A549 (cell line): ENCODE measurements around the gene PREX1. TPM values are rescaled to one million over a fixed set of nuclear protein-coding genes. Genes with fewer than 3 reads are reported as not detected.
A peak's percentile ranks its signal among the peaks of the same experiment; 100 is the strongest.

Experiments used
- ATAC-seq, 2 experiments: fragments of 200-7000 bp in 1 of 2; fragments of >200 bp in 1 of 2; cut with Nextera tagmentation in 1 of 2; cut with Tn5 transposase in 1 of 2; 3 replicates each; pipeline versions ENCODE4 v1.8.0 to v1.9.1; 2018 to 2020; ENCODE audit warnings: mild to moderate bottlenecking in 1 of 2, moderate library complexity in 1 of 2
- CTCF ChIA-PET: fragments of 300-600 bp; sonication (Branson Sonifier 250); formaldehyde crosslinking; extraction: SDS; loops from one replicate; lab custom pipeline; 2021; ENCODE audit warnings: antibody characterized with exemption, inconsistent platforms; lab: Yijun Ruan, JAX
- POLR2A ChIA-PET: fragments of 350-600 bp; formaldehyde crosslinking; extraction: SDS; loops from one replicate; lab custom pipeline; 2021; ENCODE audit warnings: antibody characterized with exemption, inconsistent platforms; lab: Yijun Ruan, JAX
- DNase-seq, 2 experiments: peaks; one replicate each; pipeline versions ENCODE4 v3.0.0 to v3.0.0-alpha.2; 2011 to 2016; ENCODE audit warnings: low read depth in 1 of 2, low spot score in 1 of 2
- FAIRE-seq: peaks from 2 replicates; lab custom pipeline; 2011; peaks lifted over from hg19 to GRCh38; lab: Jason Lieb, UNC
- H3K27ac ChIP-seq, 2 experiments: fragments of >200 bp; sonication (Bioruptor Twin); formaldehyde crosslinking; 3 replicates each; pipeline ENCODE4 v1.5.1; 2016 to 2017
- H3K4me1 ChIP-seq: fragments of >200 bp; sonication (Bioruptor Twin); formaldehyde crosslinking; 3 replicates; pipeline ENCODE4 v1.6.1; 2016
- H3K4me2 ChIP-seq: fragments of >200 bp; sonication (Bioruptor Twin); formaldehyde crosslinking; 3 replicates; pipeline ENCODE4 v1.6.1; 2016
- H3K4me3 ChIP-seq: fragments of >200 bp; sonication (Bioruptor Twin); formaldehyde crosslinking; 3 replicates; pipeline ENCODE4 v1.5.1; 2016
- H3K9me3 ChIP-seq: fragments of >200 bp; sonication (Bioruptor Twin); formaldehyde crosslinking; 3 replicates; pipeline ENCODE4 v1.6.1; 2016
- CBX8 ChIP-seq: fragments of 200-600 bp; sonication (generic); IDR thresholded peaks from 2 replicates; pipeline ENCODE4 v1.6.1; 2016
- EP300 ChIP-seq, 2 experiments: fragments of >200 bp; sonication (Bioruptor Twin); formaldehyde crosslinking; IDR thresholded peaks; 2 replicates in 1 of 2; 3 replicates in 1 of 2; pipeline ENCODE4 v1.6.1; 2016 to 2017
- FOSB ChIP-seq: fragments of 250-450 bp; sonication (Bioruptor Pico); IDR thresholded peaks from 2 replicates; pipeline ENCODE4 v1.5.0; 2020; ENCODE audit warnings: mild to moderate bottlenecking, moderate library complexity
- FOSL2 ChIP-seq, 2 experiments: fragments of 450-650 bp in 1 of 2; fragments of >200 bp in 1 of 2; sonication (Bioruptor Twin) in 1 of 2; formaldehyde crosslinking; IDR thresholded peaks; 2 replicates each; pipeline versions ENCODE4 v1.5.0 to v1.6.1; 2016 to 2020; ENCODE audit warnings: mild to moderate bottlenecking in 1 of 2, moderate library complexity in 1 of 2
- FOXS1 ChIP-seq: fragments of 250-450 bp; sonication (Bioruptor Pico); IDR thresholded peaks from 2 replicates; pipeline ENCODE4 v1.5.0; 2020; ENCODE audit warnings: mild to moderate bottlenecking, moderate library complexity
- HDAC2 ChIP-seq: fragments of 200-600 bp; sonication (generic); IDR thresholded peaks from 2 replicates; pipeline ENCODE4 v1.6.1; 2016
- HOXB13 ChIP-seq: fragments of 250-450 bp; sonication (Bioruptor Pico); IDR thresholded peaks from 2 replicates; pipeline ENCODE4 v1.5.0; 2020; ENCODE audit warnings: low read depth, mild to moderate bottlenecking, moderate library complexity
- HOXB5 ChIP-seq: fragments of 250-450 bp; sonication (Bioruptor Pico); IDR thresholded peaks from 2 replicates; pipeline ENCODE4 v1.5.0; 2020; ENCODE audit warnings: mild to moderate bottlenecking, moderate library complexity
- KDM5A ChIP-seq: fragments of 200-600 bp; sonication (generic); IDR thresholded peaks from 2 replicates; pipeline ENCODE4 v1.6.1; 2016; ENCODE audit warnings: antibody characterized with exemption, mild to moderate bottlenecking
- NPAS2 ChIP-seq: fragments of 250-450 bp; sonication (Bioruptor Pico); IDR thresholded peaks from 2 replicates; pipeline ENCODE4 v1.8.0; 2022; ENCODE audit warnings: mild to moderate bottlenecking, moderate library complexity, borderline replicate concordance
- RAD21 ChIP-seq, 2 experiments: fragments of >200 bp in 1 of 2; sonication (Bioruptor Twin) in 1 of 2; formaldehyde crosslinking in 1 of 2; IDR thresholded peaks in 1 of 2; conservative IDR thresholded peaks in 1 of 2; 2 replicates in 1 of 2; 3 replicates in 1 of 2; pipeline ENCODE4 v1.6.1; 2012 to 2018; ENCODE audit warnings: inconsistent platforms in 1 of 2
- RARB ChIP-seq: fragments of 250-450 bp; sonication (Bioruptor Pico); IDR thresholded peaks from 2 replicates; pipeline ENCODE4 v1.8.0; 2021; ENCODE audit warnings: mild to moderate bottlenecking, moderate library complexity
- RNF2 ChIP-seq: fragments of 200-600 bp; sonication (generic); IDR thresholded peaks from 2 replicates; pipeline ENCODE4 v1.6.1; 2016; ENCODE audit warnings: low read depth, mild to moderate bottlenecking, antibody characterized with exemption, moderate library complexity, borderline replicate concordance
- ZFP36 ChIP-seq: fragments of 450-650 bp; IDR thresholded peaks from 2 replicates; pipeline ENCODE4 v1.6.1; 2014; ENCODE audit warnings: borderline replicate concordance; ENCODE audit not compliant: partially characterized antibody
- ZNF302 ChIP-seq: fragments of 250-450 bp; sonication (Bioruptor Pico); IDR thresholded peaks from 2 replicates; pipeline ENCODE4 v1.9.0; 2021; ENCODE audit warnings: inconsistent platforms, mild to moderate bottlenecking, moderate library complexity
- WGBS: methylation state at CpG from one replicate; pipeline ENCODE4 v1.1.6; 2017; ENCODE audit errors: missing lambda C conversion rate; 5-methylcytosine and 5-hydroxymethylcytosine counted together
- polyA plus RNA-seq, 4 experiments: library from polyadenylated mRNA; depleted of rRNA in 3 of 4; stranded (reverse); fragments of >200 nt; fragmentation: RNase III in 1 of 4; extraction: RNeasy Plus Mini Kit Qiagen cat#74134 plus additional on column Dnase treatment in 1 of 4; gene quantifications; 2 replicates in 3 of 4; 3 replicates in 1 of 4; pipeline ENCODE4 v1.2.3, GENCODE V29; 2011 to 2017
- TF ChIP-seq, protein P1 (sequence below): IDR thresholded peaks from 2 replicates; pipeline ENCODE4 v1.6.1; 2012
- TF ChIP-seq, protein P2 (sequence below): fragments of >200 bp; sonication (Bioruptor Twin); formaldehyde crosslinking; IDR thresholded peaks from 3 replicates; pipeline ENCODE4 v1.6.1; 2016
- TF ChIP-seq, protein P3 (sequence below): IDR thresholded peaks from 2 replicates; pipeline ENCODE4 v1.6.1; 2012
- TF ChIP-seq, protein P4 (sequence below): fragments of 200-600 bp; sonication (generic); IDR thresholded peaks from 2 replicates; pipeline ENCODE4 v1.6.1; 2016; ENCODE audit warnings: antibody characterized with exemption, mild to moderate bottlenecking, moderate library complexity
- TF ChIP-seq, protein P5 (sequence below): fragments of >200 bp; sonication (Bioruptor Twin); formaldehyde crosslinking; IDR thresholded peaks from 2 replicates; pipeline ENCODE4 v1.6.1; 2016

Gene PREX1
- polyA plus RNA-seq, 2 of the 4 experiments (the other 2 are of a cell fraction): 3.6 to 4.2 TPM

DNA sequence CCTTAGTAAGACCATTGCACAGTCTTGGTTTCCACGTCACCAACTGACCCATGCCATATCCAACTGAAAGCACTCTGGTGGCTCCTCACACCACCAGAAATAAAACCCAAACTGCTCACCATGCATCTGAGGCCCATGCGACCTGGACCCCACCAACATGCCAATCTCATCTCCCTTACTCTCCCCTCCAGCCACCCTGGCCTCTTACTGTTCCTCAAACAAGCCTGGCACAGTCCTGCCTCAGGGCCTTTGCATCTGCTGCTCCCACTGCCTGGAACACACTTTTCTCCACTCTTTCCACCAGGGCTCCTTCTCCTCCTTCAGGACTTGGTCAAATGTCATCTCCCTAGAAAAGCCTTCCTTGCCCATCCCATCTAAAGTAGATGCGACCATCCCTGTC is 8.7 kb downstream of the PREX1 start:
- POLR2A ChIA-PET: no interaction called here
- no peak overlapping the region for H3K4me2 ChIP-seq
- 83% methylated on average over 3 of the region's 3 CpGs for whole genome bisulfite sequencing
- no peak overlapping the region for H3K4me3 ChIP-seq
- TF ChIP-seq, protein P1, sequence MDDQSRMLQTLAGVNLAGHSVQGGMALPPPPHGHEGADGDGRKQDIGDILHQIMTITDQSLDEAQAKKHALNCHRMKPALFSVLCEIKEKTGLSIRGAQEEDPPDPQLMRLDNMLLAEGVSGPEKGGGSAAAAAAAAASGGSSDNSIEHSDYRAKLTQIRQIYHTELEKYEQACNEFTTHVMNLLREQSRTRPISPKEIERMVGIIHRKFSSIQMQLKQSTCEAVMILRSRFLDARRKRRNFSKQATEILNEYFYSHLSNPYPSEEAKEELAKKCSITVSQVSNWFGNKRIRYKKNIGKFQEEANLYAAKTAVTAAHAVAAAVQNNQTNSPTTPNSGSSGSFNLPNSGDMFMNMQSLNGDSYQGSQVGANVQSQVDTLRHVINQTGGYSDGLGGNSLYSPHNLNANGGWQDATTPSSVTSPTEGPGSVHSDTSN: no peak
- TF ChIP-seq HDAC2 (no peak), KDM5A (no peak), RNF2 (no peak), FOXS1 (CRISPR knock-in tag) (no peak), ZFP36 (no peak), HOXB5 (CRISPR knock-in tag) (no peak), FOSL2 (IDR thresholded peaks at IDR 0.05) (no peak), FOSL2 (CRISPR knock-in tag; IDR thresholded peaks at IDR 0.05) (no peak), RAD21 (conservative IDR thresholded peaks at IDR 0.05 in 1 of 2, IDR thresholded peaks at IDR 0.05 in 1 of 2) (no peak), HOXB13 (CRISPR knock-in tag) (no peak), CBX8 (no peak), FOSB (CRISPR knock-in tag) (no peak)
- TF ChIP-seq, protein P2, sequence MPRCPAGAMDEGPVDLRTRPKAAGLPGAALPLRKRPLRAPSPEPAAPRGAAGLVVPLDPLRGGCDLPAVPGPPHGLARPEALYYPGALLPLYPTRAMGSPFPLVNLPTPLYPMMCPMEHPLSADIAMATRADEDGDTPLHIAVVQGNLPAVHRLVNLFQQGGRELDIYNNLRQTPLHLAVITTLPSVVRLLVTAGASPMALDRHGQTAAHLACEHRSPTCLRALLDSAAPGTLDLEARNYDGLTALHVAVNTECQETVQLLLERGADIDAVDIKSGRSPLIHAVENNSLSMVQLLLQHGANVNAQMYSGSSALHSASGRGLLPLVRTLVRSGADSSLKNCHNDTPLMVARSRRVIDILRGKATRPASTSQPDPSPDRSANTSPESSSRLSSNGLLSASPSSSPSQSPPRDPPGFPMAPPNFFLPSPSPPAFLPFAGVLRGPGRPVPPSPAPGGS: no peak
- TF ChIP-seq, protein P3, sequence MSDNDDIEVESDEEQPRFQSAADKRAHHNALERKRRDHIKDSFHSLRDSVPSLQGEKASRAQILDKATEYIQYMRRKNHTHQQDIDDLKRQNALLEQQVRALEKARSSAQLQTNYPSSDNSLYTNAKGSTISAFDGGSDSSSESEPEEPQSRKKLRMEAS: no peak
- TF ChIP-seq, protein P4, sequence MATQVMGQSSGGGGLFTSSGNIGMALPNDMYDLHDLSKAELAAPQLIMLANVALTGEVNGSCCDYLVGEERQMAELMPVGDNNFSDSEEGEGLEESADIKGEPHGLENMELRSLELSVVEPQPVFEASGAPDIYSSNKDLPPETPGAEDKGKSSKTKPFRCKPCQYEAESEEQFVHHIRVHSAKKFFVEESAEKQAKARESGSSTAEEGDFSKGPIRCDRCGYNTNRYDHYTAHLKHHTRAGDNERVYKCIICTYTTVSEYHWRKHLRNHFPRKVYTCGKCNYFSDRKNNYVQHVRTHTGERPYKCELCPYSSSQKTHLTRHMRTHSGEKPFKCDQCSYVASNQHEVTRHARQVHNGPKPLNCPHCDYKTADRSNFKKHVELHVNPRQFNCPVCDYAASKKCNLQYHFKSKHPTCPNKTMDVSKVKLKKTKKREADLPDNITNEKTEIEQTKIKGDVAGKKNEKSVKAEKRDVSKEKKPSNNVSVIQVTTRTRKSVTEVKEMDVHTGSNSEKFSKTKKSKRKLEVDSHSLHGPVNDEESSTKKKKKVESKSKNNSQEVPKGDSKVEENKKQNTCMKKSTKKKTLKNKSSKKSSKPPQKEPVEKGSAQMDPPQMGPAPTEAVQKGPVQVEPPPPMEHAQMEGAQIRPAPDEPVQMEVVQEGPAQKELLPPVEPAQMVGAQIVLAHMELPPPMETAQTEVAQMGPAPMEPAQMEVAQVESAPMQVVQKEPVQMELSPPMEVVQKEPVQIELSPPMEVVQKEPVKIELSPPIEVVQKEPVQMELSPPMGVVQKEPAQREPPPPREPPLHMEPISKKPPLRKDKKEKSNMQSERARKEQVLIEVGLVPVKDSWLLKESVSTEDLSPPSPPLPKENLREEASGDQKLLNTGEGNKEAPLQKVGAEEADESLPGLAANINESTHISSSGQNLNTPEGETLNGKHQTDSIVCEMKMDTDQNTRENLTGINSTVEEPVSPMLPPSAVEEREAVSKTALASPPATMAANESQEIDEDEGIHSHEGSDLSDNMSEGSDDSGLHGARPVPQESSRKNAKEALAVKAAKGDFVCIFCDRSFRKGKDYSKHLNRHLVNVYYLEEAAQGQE: no peak
- DNase-seq: no peak
- H3K4me1 ChIP-seq: no peaks in the 10 kb centered on the region
- FAIRE-seq: no peak
- ATAC-seq: no peak; a peak in 1 of 6 replicates
- CTCF ChIA-PET: no interaction called here
- H3K9me3 ChIP-seq: no peaks in the 10 kb centered on the region
- no peak overlapping the region for H3K27ac ChIP-seq

DNA sequence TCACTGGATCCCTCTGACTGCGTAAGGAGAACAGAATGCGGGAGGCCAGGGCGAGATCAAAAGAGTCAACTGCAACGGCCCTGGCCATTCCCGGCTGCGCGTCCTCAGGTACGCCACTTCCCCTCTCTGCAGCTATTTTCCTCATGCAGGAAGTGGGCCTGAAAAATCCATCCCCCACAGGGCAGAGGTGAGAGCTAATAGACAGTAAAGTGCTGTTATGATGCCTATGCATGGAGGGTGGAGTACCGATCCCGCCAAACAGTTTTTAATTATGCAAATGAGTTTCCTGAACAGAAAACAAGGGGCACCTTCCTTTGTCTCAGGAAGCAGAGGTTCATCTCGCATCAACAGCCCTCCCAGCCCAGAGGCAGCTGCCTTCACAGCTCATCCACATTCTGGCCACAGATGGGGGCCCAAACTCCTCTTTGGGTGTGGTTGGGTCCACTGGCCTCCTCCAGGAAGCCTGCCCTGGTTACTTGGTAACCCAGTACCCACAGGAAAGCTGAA is 9.3 kb downstream of the PREX1 start:
- Histone ChIP-seq H3K9me3 (no peaks in the 10 kb centered on the region), H3K4me1 (no peaks in the 10 kb centered on the region), H3K4me2 (no peak overlapping the region), H3K4me3 (no peak overlapping the region), H3K27ac (no peak overlapping the region)
- ChIA-PET CTCF (interaction anchor here (1.8 kb wide), 1 partner anchor 161 kb away, joined by 9 read pairs; no protein-coding TSS in a partner anchor), POLR2A (interaction anchor here (1.0 kb wide), 1 partner anchor 9 kb away, joined by 3 read pairs; the partner anchor contains the start of gene PREX1)
- ATAC-seq (no peak), DNase-seq (no peak), FAIRE-seq (no peak)
- 94% methylated on average over 11 of the region's 11 CpGs for WGBS
- no peak for TF ChIP-seq FOXS1 (CRISPR knock-in tag)
- peak; percentile 61 for TF ChIP-seq ZFP36

DNA sequence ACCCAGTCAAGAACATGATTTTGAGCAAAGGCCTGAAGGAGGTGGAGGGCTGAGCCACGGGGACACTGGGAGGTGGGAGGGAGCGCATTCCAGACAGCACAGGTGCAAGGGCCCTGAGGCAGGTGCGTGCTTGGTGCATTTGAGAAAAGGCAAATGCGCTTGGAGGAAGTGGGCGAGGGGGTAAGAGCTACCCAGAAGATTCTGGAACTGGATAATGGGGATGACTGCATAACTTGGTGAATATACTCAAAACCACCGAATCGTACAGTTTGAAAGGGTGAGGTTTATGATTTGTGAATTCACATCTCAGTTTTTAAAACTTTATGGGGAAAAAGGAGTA is 9.8 kb downstream of the PREX1 start:
- no peak overlapping the region for H3K4me2 ChIP-seq
- TF ChIP-seq EP300 (IDR thresholded peaks at IDR 0.05) (no peak), ZNF302 (no peak), NPAS2 (no peak), RARB (CRISPR knock-in tag) (no peak)
- TF ChIP-seq, protein P5, sequence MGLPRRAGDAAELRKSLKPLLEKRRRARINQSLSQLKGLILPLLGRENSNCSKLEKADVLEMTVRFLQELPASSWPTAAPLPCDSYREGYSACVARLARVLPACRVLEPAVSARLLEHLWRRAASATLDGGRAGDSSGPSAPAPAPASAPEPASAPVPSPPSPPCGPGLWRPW: no peak
- ATAC-seq (no peak), FAIRE-seq (no peak), DNase-seq (no peak)
- H3K4me3 ChIP-seq: no peak overlapping the region
- H3K9me3 ChIP-seq: no peaks in the 10 kb centered on the region
- CTCF ChIA-PET: interaction anchor here (1.8 kb wide), 1 partner anchor 161 kb away, joined by 9 read pairs; no protein-coding TSS in a partner anchor
- no peak overlapping the region for H3K27ac ChIP-seq
- POLR2A ChIA-PET: interaction anchor here (1.0 kb wide), 1 partner anchor 10 kb away, joined by 3 read pairs; the partner anchor contains the start of gene PREX1
- WGBS: 92% methylated on average over 7 of the region's 7 CpGs
- H3K4me1 ChIP-seq: no peaks in the 10 kb centered on the region
